ENCODE results near the gene DNAAF5. TPM values are rescaled to one million over a fixed set of nuclear protein-coding genes. Genes with fewer than 3 reads are reported as not detected.

The DNAAF5 gene
- total and polyA plus RNA-seq, 2 experiments from 2014 or later = 32.7 to 93.8 TPM

DNA sequence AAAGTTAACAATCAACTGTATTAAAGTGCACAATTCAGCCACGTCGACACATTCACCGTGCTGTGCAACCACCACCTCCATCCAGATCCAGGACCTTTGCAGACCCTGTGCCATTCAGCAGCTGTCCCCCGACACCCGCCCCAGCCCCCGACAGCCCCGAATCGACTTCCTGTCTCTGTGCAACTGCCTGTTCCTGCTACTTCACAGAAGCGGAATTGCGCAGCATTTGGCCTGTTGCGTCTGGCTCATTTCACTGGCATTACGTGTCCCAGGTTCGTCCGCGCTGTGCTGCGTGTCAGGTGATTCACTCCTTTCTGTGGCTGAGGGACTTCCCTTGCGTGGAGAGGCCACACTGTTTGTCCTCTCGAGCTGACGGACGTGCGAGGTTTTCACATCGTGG is 33.2 kb upstream of the DNAAF5 start:
- DNase-seq (ENCODE audit: low read depth in 1 of 2, low spot score in 1 of 2) = no peak
- H3K4me3 ChIP-seq = no peak overlapping the region
- no peaks in the 10 kb centered on the region for H3K9me3 ChIP-seq (ENCODE audit: low read depth)
- H3K36me3 ChIP-seq = no peaks in the 10 kb centered on the region
- TF ChIP-seq, protein P1, sequence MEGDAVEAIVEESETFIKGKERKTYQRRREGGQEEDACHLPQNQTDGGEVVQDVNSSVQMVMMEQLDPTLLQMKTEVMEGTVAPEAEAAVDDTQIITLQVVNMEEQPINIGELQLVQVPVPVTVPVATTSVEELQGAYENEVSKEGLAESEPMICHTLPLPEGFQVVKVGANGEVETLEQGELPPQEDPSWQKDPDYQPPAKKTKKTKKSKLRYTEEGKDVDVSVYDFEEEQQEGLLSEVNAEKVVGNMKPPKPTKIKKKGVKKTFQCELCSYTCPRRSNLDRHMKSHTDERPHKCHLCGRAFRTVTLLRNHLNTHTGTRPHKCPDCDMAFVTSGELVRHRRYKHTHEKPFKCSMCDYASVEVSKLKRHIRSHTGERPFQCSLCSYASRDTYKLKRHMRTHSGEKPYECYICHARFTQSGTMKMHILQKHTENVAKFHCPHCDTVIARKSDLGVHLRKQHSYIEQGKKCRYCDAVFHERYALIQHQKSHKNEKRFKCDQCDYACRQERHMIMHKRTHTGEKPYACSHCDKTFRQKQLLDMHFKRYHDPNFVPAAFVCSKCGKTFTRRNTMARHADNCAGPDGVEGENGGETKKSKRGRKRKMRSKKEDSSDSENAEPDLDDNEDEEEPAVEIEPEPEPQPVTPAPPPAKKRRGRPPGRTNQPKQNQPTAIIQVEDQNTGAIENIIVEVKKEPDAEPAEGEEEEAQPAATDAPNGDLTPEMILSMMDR (IDR thresholded peaks at IDR 0.05; ENCODE audit: low read depth, low read length) = no peak
- no peak overlapping the region for H3K27ac ChIP-seq
- H3K4me1 ChIP-seq (ENCODE audit: low read depth) = no peaks in the 10 kb centered on the region
- H3K27me3 ChIP-seq = no peaks in the 10 kb centered on the region

DNA sequence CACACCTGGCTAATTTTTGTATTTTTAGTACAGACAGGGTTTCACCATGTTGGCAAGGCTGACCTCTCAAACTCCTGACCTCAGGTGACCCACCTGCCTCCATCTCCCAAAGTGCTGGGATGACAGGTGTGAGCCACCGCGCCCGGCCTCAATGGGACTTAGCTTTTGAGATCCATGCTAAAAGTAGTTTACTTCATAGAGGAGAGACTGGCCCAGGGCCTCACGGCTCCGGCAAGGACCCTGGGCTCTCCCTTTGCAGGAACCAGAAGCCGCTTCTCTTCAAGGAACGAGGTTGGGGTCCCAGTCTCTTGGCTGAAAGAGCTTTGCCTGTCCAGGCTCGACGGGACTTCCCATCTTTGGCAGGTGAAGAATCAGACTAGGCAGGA is 30.1 kb upstream of the DNAAF5 start:
- H3K9me3 ChIP-seq (ENCODE audit: low read depth) = no peaks in the 10 kb centered on the region
- H3K27ac ChIP-seq = no peak overlapping the region
- no peak for DNase-seq (ENCODE audit: low read depth in 1 of 2, low spot score in 1 of 2)

DNA sequence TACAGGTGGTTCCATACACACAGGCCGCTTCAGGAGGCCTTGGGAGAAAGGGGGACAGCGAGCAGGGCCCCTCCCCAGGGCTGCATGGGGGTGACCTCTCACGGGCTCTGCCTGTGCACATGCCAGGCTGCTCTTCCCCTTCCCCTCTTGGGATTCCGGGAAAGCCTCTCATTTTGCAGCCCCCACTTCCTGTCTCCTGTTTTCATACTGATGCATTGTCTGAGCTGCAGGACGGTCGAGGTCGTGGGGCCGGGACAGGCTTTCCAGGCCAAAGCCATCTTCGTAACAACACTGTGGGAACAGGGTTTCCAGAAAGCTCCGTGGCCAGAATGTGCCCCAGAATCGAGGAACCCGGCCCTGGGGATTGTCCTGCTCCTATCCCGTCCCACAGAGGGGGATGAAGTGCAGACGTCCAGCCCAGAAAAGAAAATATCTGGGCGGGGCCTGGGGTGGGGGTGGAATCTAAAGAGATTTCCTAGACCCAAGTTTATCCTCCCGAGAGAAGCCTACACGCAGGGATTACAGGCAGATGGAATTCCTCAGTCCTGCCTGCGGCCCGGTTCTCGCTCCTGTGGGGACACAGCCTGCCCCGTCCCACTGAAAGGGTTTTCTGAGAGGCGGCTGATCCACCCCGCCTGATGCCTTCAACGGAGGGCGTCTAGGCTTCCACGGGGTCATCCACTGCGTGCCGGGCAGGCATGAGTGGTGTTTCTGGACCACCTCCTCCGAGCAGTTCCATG is 29.5 kb upstream of the DNAAF5 start:
- Histone ChIP-seq H3K9me3 (ENCODE audit: low read depth) (no peaks in the 10 kb centered on the region), H3K4me3 (no peak overlapping the region), H3K4me1 (ENCODE audit: low read depth) (no peaks in the 10 kb centered on the region), H3K27ac (no peak overlapping the region), H3K27me3 (no peaks in the 10 kb centered on the region), H3K36me3 (no peaks in the 10 kb centered on the region)
- TF ChIP-seq, protein P1 (IDR thresholded peaks at IDR 0.05; ENCODE audit: low read depth, low read length) = no peak
- DNase-seq (ENCODE audit: low read depth in 1 of 2, low spot score in 1 of 2) = no peak

More for the DNA sequence above, 30.1 kb upstream of the DNAAF5 start:
- TF ChIP-seq, protein P1 (IDR thresholded peaks at IDR 0.05; ENCODE audit: low read depth, low read length) = no peak
- Histone ChIP-seq H3K4me3 (no peak overlapping the region), H3K4me1 (ENCODE audit: low read depth) (no peaks in the 10 kb centered on the region), H3K27me3 (no peaks in the 10 kb centered on the region), H3K36me3 (no peaks in the 10 kb centered on the region)

DNA sequence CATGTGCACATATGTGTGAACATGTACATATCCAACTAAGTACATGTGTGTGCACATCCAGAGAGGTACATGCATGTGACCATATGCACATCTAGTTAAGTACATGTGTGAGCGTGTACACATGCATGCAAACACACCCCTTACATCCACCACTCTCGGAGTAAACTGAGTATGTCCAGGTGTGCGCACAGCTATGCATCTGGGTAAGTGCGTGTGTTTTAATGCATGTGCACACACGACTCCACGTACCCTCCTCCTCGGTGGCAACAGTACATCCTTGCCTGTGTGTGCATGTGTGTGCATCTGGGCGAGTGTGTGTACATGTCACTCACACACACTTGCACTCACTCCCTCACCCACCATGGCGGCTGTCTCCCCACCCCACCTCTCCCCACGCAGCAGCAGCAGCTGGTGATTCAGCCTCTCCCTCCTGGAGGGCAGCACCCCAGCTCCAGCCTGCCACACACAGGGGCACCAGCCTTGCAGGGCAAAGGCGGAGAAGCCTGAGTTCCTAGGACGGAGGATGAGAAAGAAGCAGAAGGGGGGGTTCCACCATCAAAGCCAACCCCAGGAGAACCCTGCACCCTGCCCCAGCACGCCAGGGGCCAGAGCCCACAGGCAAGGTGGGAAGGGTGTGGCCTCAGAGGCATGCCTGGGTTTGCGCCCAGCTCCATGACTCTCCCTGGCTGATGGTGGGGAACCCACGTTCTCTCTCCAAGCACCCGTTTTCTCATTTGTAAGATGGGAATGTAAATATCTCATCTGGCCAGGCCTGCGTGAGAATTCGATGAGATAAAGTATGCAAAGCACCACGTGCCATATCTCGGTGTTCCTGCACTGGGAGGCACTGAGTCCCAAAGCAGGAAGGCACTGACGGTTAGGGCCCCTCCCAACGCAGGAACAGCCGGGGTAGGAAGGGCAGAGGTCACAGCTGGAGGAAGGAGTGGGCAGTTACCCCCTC is 27.7 kb upstream of the DNAAF5 start:
- H3K36me3 ChIP-seq = no peaks in the 10 kb centered on the region
- no peak overlapping the region for H3K4me3 ChIP-seq
- peak in 1 of 2 donors; percentile 40 for DNase-seq (ENCODE audit: low read depth in 1 of 2, low spot score in 1 of 2)
- no peaks in the 10 kb centered on the region for H3K9me3 ChIP-seq (ENCODE audit: low read depth)
- no peaks in the 10 kb centered on the region for H3K27me3 ChIP-seq
- TF ChIP-seq, protein P1 (IDR thresholded peaks at IDR 0.05; ENCODE audit: low read depth, low read length) = no peak
- no peak overlapping the region for H3K27ac ChIP-seq
- H3K4me1 ChIP-seq (ENCODE audit: low read depth) = no peaks in the 10 kb centered on the region

DNA sequence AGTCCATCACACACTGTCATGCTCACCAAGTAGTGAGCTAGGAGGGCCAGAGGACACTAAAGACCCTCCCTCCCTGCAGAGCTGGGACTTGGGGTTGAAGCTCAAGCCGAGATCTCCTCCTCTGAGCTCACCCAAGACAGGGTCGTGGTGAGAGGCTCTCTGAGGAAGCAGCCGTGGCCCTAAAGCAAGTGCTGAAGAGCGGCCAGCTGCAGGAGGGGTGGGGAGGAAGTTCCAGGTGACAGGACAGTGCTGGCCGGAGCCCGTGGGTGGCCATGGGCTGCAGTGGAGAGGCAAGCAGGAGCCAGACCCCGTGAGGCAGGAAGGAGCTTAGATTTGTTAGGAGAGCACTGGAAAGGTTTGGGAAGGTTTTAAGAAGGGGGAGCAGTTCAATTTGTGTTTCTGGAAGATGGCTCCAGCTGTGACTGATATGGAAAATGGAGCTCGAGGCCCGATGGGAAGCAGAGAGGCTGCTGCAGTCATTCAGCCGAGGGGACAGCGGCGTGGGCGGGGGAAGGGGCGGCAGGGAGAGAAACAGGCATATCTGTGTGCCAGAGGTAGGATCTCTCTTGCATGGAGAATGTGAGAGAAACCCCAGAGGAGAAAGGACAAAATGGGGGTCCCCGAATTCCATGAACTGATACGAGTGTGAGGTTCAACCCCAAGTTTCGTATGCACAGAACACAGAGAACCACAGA is 26.9 kb upstream of the DNAAF5 start:
- DNase-seq (ENCODE audit: low read depth in 1 of 2, low spot score in 1 of 2) = no peak
- TF ChIP-seq, protein P1 (IDR thresholded peaks at IDR 0.05; ENCODE audit: low read depth, low read length) = no peak
- Histone ChIP-seq H3K9me3 (ENCODE audit: low read depth) (no peaks in the 10 kb centered on the region), H3K27ac (no peak overlapping the region), H3K27me3 (no peaks in the 10 kb centered on the region), H3K4me1 (ENCODE audit: low read depth) (no peaks in the 10 kb centered on the region), H3K4me3 (no peak overlapping the region), H3K36me3 (no peaks in the 10 kb centered on the region)
